Articular chondrocyte of knee joint (primary cell): ENCODE results near the gene KDSR. TPM values are rescaled to one million over a fixed set of nuclear protein-coding genes. Genes with fewer than 3 reads are reported as not detected.

Source experiments
- total RNA-seq: library from RNA; depleted of rRNA; stranded (reverse); fragments of >200 nt; gene quantifications from 2 replicates; pipeline ENCODE4 v1.2.3, GENCODE V29; 2012

The KDSR gene, protein sequence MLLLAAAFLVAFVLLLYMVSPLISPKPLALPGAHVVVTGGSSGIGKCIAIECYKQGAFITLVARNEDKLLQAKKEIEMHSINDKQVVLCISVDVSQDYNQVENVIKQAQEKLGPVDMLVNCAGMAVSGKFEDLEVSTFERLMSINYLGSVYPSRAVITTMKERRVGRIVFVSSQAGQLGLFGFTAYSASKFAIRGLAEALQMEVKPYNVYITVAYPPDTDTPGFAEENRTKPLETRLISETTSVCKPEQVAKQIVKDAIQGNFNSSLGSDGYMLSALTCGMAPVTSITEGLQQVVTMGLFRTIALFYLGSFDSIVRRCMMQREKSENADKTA
- total RNA-seq, result 49.4 and 62.3 TPM in 2 replicates

DNA sequence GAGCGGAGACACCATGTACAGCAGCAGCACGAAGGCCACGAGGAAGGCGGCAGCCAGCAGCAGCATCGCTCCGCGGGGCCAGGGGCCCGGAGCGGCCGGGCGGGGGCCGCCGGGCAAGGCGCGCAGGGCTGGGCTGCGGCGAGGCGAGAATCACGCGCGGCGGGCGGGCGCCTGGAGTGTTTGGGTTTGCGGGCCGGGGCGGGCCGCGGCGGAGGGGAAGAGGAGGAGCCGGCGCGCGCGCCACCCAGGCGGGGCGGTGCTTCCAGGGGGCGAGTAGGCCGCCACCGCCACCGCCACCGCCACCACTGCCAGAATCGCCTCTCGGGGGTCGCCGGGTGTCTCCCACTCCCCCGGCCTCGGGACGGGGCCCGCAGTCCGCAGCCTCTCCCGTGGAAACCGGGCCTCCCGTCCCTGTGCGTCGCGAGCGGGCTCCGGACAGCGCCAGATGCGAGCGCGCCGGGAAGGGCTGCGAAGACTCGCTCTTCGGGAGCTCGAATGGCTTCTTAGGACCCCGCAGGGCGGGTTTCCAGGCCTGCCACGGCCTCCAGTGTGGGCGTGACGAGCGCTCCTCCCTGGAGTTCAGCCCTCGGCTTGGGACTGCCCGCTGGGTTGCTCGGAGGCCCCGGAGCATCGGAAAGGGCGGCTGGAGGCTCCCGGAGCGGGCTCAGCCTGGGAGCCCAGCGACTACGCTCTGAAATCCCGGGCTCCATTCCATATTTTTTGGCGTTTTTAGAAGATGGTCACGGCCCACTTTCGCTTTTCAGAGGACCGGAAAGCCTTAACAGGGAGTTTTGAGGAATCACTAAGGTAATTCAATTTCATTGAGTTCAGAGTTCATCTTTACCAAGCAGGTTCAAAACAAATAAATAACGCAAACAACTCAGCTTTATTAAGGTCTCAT, at the start of gene KDSR:
Gene KDSR (minus strand): TSS at position 154 of the 901 bp plus-strand sequence. CDS start 88 bp downstream, at position 66.

DNA sequence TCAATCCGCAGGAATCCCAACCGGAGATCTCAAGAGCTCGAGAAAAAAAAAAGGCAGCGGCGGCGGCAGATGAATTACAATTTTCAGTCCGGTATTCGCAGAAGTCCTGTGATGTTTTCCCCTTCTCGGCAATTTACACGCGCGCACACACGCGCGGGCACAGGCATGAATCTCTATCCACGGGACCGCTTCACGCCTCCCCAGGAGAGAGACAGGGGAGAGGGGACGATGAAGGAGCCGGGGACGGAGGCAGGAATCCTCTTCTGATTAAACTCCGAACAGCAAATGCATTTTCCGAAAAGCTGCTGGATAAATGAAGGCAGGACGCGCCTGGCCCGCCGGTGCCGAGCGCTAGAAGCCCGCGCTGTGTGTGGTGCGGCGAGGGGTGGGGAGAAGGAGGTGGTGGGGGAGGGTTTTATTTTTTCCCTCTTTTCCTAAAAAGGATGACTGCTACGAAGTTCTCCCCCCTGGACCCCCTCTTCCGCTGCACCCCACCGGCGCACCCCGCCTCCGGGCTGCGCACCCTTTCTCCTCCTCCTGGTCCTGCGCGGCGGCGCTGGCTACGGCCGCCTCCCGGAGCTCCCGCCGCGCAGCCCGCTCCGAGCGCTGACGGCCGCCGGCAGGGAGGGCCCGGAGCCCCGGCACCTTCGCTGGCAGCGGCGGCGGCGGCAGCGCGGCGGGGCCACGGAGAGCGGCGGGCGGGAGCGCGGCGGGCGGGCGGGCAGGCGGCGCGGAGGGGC, 47.5 kb downstream of the KDSR start, which contains the start of gene BCL2:
Gene BCL2 (minus strand): TSS at position 387 of the 740 bp plus-strand sequence.

Other genes starting within 250 kb of the KDSR start
- 3.7 and 4.6 TPM in 2 replicates for gene BCL2, start 47.4 kb downstream of the KDSR start, total RNA-seq
- 52.5 and 58.0 TPM in 2 replicates for gene VPS4B, start 55.3 kb upstream of the KDSR start, total RNA-seq
- not detected in 2 replicates for gene SERPINB5, start 109.8 kb upstream of the KDSR start, total RNA-seq
- not detected in 2 replicates for gene SERPINB12, start 175.2 kb upstream of the KDSR start, total RNA-seq
- gene SERPINB13, start 220.1 kb upstream of the KDSR start, total RNA-seq, result not detected in 2 replicates